Right ventricle myocardium superior (tissue), 1 donor: Measurements from ENCODE around the gene FBXO5. TPM values are rescaled to one million over a fixed set of nuclear protein-coding genes. Genes with fewer than 3 reads are reported as not detected.
A peak's percentile ranks its signal among the peaks of the same experiment; 100 is the strongest.
"Not testable (repeated sequence)": the region's sequence is repeated elsewhere in the genome, so short reads cannot be mapped to it uniquely, and the experiment has no call there.

Experiments used
- ATAC-seq: fragments of 200-7000 bp; cut with Tn5 transposase; one replicate; pipeline ENCODE4 v1.9.1; 2020; ENCODE audit warnings: mild to moderate bottlenecking; ENCODE audit not compliant: poor library complexity
- DNase-seq: peaks from one replicate; pipeline ENCODE4 v3.0.0-alpha.2; 2020
- intact Hi-C: fragments of 100-400 bp; cut with DNase I; formaldehyde crosslinking; loops from one replicate; pipeline ENCODE4 v1.11.2; 2022
- total RNA-seq: library from RNA; stranded (reverse); fragmentation: NEBNext Ultra II Directional; extraction: Animal tissue kit (Norgen Biotek cat#: 25700); gene quantifications from one replicate; pipeline ENCODE4 v1.2.1, GENCODE V29; 2021
- donor health status: DM: no; HTN: yes; CAD: no; lungs with severe emphysema.

FBXO5 gene
- total RNA-seq, 1 donor from 2014 or later: 1.9 TPM

DNA sequence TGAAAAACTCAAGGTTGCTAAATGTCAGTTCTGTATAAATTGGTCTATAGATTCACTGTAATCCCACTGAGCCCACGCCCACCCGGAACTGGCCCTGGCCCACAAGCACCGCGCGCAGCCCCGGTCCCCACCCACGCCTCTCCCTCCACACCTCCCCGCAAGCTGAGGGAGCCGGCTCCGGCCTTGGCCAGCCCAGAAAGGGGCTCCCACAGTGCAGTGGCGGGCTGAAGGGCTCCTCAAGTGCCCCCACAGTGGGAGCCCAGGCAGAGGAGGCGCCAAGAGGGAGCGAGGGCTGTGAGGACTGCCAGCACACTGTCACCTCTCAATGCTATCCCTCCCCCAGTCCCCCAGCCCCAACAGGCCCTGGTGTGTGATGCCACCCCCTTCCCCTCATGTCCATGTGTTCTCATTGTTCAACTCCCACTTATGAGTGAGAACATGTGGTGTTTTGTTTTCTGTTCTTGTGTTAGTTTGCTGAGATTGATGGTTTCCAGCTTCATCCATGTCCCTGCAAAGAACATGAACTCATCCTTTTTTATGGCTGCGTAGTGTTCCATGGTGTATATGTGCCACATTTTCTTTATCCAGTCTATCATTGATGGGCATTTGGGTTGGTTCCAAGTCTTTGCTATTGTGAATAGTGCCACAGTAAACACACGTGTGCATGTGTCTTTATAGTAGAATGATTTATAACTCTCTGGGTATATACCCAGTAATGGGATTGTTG lies 16.5 kb downstream of the FBXO5 start:
- DNase-seq, intact Hi-C loops, ATAC-seq: not testable (repeated sequence)

- no peak for DNase-seq
- no peak for ATAC-seq
- intact Hi-C loops: loop anchor here (10.0 kb wide), 1 partner anchor 405 kb away; no protein-coding TSS in a partner anchor
These were observed 23.5 kb downstream of the FBXO5 start for GRCh38 chr6:152959333-152959732.

DNA sequence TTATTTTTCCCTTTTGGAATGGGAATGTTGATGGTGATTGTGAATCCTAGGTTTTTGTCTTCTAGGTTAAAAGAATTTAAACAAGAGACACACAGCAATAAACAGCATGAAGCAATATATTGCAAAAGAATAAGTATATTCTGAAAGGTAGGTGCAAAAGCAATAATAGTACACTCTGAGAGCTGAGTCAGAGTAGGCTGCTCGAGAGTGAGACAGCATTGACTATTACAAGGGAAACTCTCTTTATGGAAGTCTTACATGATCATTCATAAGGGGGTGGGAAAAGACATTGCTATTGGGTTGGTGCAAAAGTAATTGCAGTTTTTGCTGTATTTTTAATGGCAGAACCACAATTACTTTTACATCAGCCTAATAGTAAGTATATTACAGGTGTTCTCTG lies 25.0 kb downstream of the FBXO5 start:
- ATAC-seq (no peak), DNase-seq (no peak)
- intact Hi-C loops: loop anchor here (10.0 kb wide), 1 partner anchor 403 kb away; no protein-coding TSS in a partner anchor

GRCh38 chr6:152954443-152954842 lies 28.4 kb downstream of the FBXO5 start:
- intact Hi-C loops: loop anchor here (10.0 kb wide), 1 partner anchor 400 kb away; no protein-coding TSS in a partner anchor
- ATAC-seq (no peak), DNase-seq (no peak)

- no peak for ATAC-seq
- intact Hi-C loops: loop anchor here (10.0 kb wide), 1 partner anchor 398 kb away; no protein-coding TSS in a partner anchor
- DNase-seq: no peak
These were observed 29.9 kb downstream of the FBXO5 start for GRCh38 chr6:152952866-152953509.

- intact Hi-C loops: loop anchor here (10.0 kb wide), 1 partner anchor 397 kb away; no protein-coding TSS in a partner anchor
- DNase-seq: no peak
These were observed 30.8 kb downstream of the FBXO5 start for GRCh38 chr6:152952045-152952444.

GRCh38 chr6:152950240-152950639 lies 32.6 kb downstream of the FBXO5 start:
- ATAC-seq (no peak), DNase-seq (no peak)
- intact Hi-C loops: loop anchor here (10.0 kb wide), 1 partner anchor 395 kb away; no protein-coding TSS in a partner anchor

More at GRCh38 chr6:152952045-152952444, 30.8 kb downstream of the FBXO5 start:
- no peak for ATAC-seq

DNA sequence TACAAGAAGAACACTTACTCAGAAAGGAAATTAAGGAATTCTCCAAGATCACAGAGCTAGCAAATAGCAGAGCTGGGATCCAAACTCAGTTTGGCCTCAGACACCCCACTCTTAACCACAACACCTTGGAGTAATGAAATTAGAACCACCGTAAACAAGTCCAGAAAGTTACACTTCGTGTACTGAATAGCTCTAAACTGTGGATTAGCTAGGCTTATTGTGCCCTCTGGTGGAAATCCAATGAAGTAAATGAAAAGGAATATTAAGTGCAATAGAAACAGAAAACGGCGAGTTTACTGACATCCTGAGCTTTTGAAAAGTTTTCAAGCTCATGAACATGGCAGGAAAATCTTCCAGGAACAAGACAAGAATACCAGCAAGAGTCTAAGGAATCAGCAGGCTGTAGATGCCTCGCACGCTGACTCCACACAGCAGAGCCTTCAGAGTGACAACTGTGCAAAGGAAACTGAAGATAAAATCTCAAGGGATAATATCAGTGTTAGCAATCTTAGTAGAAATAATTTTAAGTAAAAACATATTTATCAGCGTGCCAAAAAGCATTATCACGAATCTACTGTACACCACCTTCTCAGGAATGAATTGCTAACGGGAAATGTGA lies 34.6 kb downstream of the FBXO5 start:
- intact Hi-C loops: loop anchor here (1.0 to 10.0 kb wide), 2 partner anchors 77 to 84 kb away; no protein-coding TSS in a partner anchor
- ATAC-seq (peak; percentile 83), DNase-seq (no peak)

DNA sequence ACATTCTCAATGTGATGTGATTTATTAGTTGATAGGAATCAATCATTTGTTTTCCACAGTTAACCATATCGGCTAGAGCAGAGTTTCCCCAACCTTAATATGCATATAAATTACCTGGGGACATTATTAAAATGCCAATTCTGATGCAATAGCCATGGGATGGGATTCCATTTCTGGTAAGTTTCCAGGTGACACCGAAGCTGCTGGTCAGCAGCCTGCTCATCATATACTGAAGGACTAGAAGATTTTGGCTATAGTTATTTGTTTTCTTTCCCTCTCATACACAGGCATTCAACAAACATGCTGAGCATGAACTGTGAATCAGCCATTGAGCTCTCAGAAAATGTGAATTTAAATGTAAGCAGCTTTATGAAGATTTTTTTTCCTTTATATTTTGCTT lies 35.8 kb downstream of the FBXO5 start:
- intact Hi-C loops: loop anchor here (10.0 kb wide), 1 partner anchor 78 kb away; no protein-coding TSS in a partner anchor
- DNase-seq (no peak), ATAC-seq (no peak)

DNA sequence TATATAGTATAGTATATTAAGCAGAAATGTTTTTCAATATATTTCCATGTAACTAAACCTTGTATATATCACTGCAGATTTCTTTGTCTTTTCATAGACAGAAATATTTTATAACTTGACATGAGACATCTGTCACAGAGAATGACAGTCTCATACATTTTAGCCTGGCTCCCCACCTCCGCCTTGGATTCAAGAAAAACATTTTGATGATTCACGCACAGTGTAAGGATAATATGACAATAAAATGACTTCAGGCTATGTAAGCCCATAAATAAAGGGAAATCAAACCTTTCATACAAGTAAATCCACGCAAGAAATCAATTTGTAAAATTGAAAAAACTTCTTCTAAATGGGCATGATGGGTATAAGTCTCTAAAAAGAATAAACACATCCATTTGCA lies 36.4 kb downstream of the FBXO5 start:
- no peak for DNase-seq
- intact Hi-C loops: loop anchor here (10.0 kb wide), 1 partner anchor 78 kb away; no protein-coding TSS in a partner anchor
- ATAC-seq: no peak

GRCh38 chr6:152943260-152943897 lies 39.5 kb downstream of the FBXO5 start:
- intact Hi-C loops: loop anchor here (10.0 kb wide), 1 partner anchor 81 kb away; no protein-coding TSS in a partner anchor

DNA sequence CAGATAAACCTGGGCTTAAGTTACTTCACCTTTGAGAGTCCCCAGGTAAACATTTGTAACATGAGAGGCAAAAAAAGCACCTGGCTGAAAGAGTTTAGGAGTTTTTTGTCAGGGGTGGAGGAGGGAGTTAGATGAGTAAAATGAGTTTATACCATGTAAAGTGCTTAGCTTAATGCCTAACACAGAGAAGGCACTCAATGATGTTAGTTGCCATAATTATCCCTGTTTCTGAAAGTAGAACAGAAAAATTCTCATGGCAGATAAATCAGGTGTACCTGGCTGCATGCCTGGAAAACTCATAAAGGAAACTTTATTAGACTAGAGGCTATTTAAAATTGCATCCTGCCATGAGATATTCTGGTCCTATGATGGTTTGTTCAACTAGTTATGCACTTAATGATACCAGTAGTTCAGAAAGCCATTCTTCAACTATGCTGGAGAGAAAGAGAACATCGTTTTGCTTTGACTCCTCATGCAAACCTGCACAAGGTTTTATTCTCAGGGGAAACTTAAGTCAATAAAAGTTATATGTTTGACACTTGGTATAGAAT lies 40.4 kb downstream of the FBXO5 start:
- peak; percentile 31 for ATAC-seq
- no peak for DNase-seq
- intact Hi-C loops: loop anchor here (10.0 kb wide), 1 partner anchor 82 kb away; no protein-coding TSS in a partner anchor

More at GRCh38 chr6:152943260-152943897, 39.5 kb downstream of the FBXO5 start:
- no peak for DNase-seq
- ATAC-seq: no peak

- DNase-seq (no peak), ATAC-seq (no peak)
- intact Hi-C loops: loop anchor here (10.0 kb wide), 1 partner anchor 83 kb away; no protein-coding TSS in a partner anchor
These were observed 41.1 kb downstream of the FBXO5 start for GRCh38 chr6:152941746-152942145.

DNA sequence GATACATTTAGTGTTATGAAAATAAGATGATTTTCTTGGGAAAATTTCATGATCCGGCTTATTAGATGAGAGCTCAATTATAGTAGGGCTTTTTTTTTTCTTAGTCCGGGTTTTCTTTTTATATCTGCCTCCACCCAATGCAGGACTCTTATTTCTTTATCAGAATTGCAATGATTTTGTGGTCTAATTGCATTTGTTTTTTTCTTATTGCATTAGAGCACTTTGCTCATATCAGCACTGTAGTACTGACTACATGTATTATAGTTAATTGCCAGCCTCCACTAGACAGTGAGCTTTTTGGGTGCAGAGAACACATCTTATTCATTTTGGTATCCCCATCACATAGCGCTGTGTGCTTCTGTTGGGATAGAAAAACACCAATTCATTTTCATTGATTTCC lies 50.0 kb downstream of the FBXO5 start:
- no peak for DNase-seq
- intact Hi-C loops: no loop called here
- ATAC-seq: no peak

DNA sequence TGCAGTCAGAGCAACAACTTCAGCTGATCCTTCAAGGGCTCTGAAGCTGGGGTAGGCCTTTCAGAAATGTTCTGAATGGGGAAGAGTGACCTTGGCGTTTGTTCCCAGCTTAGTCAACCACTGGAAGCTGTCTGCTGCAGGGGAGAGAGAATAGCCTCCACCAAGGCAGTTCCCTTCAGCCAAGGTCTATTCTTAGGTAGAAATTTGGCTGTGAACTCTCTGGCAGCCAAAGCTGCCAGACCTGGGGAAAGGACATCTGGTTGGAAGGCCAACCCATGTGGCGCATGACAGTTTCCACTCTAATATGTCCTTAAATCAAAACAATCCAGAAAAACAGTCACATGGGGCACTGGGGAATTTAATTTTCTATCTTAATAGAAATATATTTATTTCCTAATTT lies 60.1 kb downstream of the FBXO5 start:
- intact Hi-C loops: no loop called here
- ATAC-seq: peak; percentile 98
- peak; percentile 52 for DNase-seq
